ENCODE results near the gene NCL. TPM values are rescaled to one million over a fixed set of nuclear protein-coding genes. Genes with fewer than 3 reads are reported as not detected.

The NCL gene
- total and polyA plus RNA-seq, 2 of the 13 experiments (the other 11 are each of a cell fraction or from before 2014, with no cell fraction given), result 105 to 779 TPM

DNA sequence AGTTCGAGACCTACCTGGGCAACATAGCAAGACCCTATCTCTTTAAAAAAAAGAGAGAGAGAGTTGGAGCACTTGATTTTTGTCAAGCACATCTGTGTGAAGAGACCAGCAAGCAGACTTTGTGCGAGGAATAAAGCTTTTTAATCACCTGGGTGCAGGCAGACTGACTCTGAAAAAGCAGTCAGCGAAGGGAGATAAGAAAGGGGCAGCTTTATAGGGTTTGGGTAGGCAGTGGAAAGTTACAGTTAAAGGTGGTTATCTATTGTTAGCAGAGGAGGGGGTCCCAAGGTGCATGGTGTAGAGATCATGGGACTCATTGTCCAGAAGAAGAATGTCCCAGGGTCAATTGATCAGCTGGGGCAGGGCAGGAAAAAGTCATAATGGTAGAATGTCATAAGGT lies 34.4 kb downstream of the NCL start:
- Histone ChIP-seq H2AFZ (ENCODE audit: low read length) (no peak overlapping the region), H3K9me3 (ENCODE audit: low read length) (peaks cover 14% of the 10 kb centered on the region), H3K79me2 (ENCODE audit: insufficient read depth, low read length) (no peaks in the 10 kb centered on the region), H3K27me3 (ENCODE audit: control insufficient read depth in 1 of 2, insufficient read depth in 2 of 2, low read length in 2 of 2) (peaks cover 0 to 8% of the 10 kb centered on the region in 2 experiments; a peak in 2 of 5 replicates), H3K4me2 (ENCODE audit: low read depth, low read length) (no peak overlapping the region), H3K9ac (ENCODE audit: insufficient read depth, low read depth, low read length) (no peak overlapping the region), H3K4me3 (replicated peaks in 1 of 3; ENCODE audit: insufficient read depth in 1 of 3, low read depth in 2 of 3, low read length in 3 of 3) (no peak overlapping the region), H3K27ac (ENCODE audit: extremely low read length, insufficient read depth, low read length) (no peak overlapping the region), H4K20me1 (ENCODE audit: insufficient read depth, low read length) (no peaks in the 10 kb centered on the region), H3K4me1 (ENCODE audit: insufficient read depth, low read length) (peaks cover 14% of the 10 kb centered on the region), H3K36me3 (replicated peaks in 1 of 2; ENCODE audit: control insufficient read depth in 1 of 2, insufficient read depth in 2 of 2, low read length in 2 of 2) (no peaks in the 10 kb centered on the region)
- in situ Hi-C loops (cut with HindIII; ENCODE audit: extremely low pct_ligation_motif_present, low pct_unique_long_range_greater_than_20kb), result no loop called here
- no TSS peak for BruUV-seq (replicated peaks)
- DNase-seq (ENCODE audit: low spot score), result no peak
- intact Hi-C loops (cut with micrococcal nuclease; ENCODE audit: unreplicated experiment), result no loop called here
- POLR2A ChIA-PET, result no interaction called here
- WGBS (ENCODE audit: low lambda C conversion rate), result 19% methylated on average over 3 of the region's 3 CpGs
- ATAC-seq, result no peak
- FAIRE-seq, result no peak
- CTCF ChIA-PET (ENCODE audit: low intra/inter-chr PET ratio, low total read pairs), result no interaction called here
- TF ChIP-seq ZNF547 (CRISPR knock-in tag; IDR thresholded peaks at IDR 0.05), result no peak
- no peak for TF ChIP-seq ZBTB34 (CRISPR knock-in tag; IDR thresholded peaks at IDR 0.05)
- no peak for TF ChIP-seq ZNF362 (CRISPR knock-in tag; IDR thresholded peaks at IDR 0.05; ENCODE audit: borderline replicate concordance)
- no peak for TF ChIP-seq TCF12 (IDR thresholded peaks at IDR 0.05)
- TF ChIP-seq TCF12 (CRISPR knock-in tag; IDR thresholded peaks at IDR 0.05), result no peak
- no peak for TF ChIP-seq AHR (CRISPR knock-in tag; IDR thresholded peaks at IDR 0.05)
- TF ChIP-seq, protein P1, sequence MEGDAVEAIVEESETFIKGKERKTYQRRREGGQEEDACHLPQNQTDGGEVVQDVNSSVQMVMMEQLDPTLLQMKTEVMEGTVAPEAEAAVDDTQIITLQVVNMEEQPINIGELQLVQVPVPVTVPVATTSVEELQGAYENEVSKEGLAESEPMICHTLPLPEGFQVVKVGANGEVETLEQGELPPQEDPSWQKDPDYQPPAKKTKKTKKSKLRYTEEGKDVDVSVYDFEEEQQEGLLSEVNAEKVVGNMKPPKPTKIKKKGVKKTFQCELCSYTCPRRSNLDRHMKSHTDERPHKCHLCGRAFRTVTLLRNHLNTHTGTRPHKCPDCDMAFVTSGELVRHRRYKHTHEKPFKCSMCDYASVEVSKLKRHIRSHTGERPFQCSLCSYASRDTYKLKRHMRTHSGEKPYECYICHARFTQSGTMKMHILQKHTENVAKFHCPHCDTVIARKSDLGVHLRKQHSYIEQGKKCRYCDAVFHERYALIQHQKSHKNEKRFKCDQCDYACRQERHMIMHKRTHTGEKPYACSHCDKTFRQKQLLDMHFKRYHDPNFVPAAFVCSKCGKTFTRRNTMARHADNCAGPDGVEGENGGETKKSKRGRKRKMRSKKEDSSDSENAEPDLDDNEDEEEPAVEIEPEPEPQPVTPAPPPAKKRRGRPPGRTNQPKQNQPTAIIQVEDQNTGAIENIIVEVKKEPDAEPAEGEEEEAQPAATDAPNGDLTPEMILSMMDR (CRISPR knock-in tag; IDR thresholded peaks at IDR 0.05), result no peak
- TF ChIP-seq ZMAT3 (CRISPR knock-in tag; conservative IDR thresholded peaks at IDR 0.05), result no peak
- TF ChIP-seq TRIM24 (CRISPR knock-in tag; IDR thresholded peaks at IDR 0.05), result no peak
- TF ChIP-seq, protein P2, sequence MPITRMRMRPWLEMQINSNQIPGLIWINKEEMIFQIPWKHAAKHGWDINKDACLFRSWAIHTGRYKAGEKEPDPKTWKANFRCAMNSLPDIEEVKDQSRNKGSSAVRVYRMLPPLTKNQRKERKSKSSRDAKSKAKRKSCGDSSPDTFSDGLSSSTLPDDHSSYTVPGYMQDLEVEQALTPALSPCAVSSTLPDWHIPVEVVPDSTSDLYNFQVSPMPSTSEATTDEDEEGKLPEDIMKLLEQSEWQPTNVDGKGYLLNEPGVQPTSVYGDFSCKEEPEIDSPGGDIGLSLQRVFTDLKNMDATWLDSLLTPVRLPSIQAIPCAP (CRISPR knock-in tag; IDR thresholded peaks at IDR 0.05; ENCODE audit: low read depth), result no peak
- TF ChIP-seq, protein P3, sequence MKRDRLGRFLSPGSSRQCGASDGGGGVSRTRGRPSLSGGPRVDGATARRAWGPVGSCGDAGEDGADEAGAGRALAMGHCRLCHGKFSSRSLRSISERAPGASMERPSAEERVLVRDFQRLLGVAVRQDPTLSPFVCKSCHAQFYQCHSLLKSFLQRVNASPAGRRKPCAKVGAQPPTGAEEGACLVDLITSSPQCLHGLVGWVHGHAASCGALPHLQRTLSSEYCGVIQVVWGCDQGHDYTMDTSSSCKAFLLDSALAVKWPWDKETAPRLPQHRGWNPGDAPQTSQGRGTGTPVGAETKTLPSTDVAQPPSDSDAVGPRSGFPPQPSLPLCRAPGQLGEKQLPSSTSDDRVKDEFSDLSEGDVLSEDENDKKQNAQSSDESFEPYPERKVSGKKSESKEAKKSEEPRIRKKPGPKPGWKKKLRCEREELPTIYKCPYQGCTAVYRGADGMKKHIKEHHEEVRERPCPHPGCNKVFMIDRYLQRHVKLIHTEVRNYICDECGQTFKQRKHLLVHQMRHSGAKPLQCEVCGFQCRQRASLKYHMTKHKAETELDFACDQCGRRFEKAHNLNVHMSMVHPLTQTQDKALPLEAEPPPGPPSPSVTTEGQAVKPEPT (CRISPR knock-in tag; IDR thresholded peaks at IDR 0.05; ENCODE audit: low read depth), result no peak
- TF ChIP-seq ZSCAN21 (CRISPR knock-in tag; IDR thresholded peaks at IDR 0.05; ENCODE audit: borderline replicate concordance), result no peak
- TF ChIP-seq ZSCAN20 (CRISPR knock-in tag; IDR thresholded peaks at IDR 0.05; ENCODE audit: borderline replicate concordance), result no peak
- no peak for TF ChIP-seq PHB2 (IDR thresholded peaks at IDR 0.05; ENCODE audit: partially characterized antibody)
- no peak for TF ChIP-seq ATF4 (CRISPR knock-in tag; IDR thresholded peaks at IDR 0.05)
- TF ChIP-seq ZNF776 (CRISPR knock-in tag; IDR thresholded peaks at IDR 0.05), result no peak
- no peak for TF ChIP-seq HNF4A (CRISPR knock-in tag; IDR thresholded peaks at IDR 0.05)
- TF ChIP-seq ZNF7 (CRISPR knock-in tag; IDR thresholded peaks at IDR 0.05), result no peak
- no peak for TF ChIP-seq ZC3H4 (CRISPR knock-in tag; IDR thresholded peaks at IDR 0.05; ENCODE audit: borderline replicate concordance)

Measured in HepG2 (cell line).